GM21515 (cell line): ENCODE results near the gene EAPP.
"Not testable (repeated sequence)": the region's sequence is repeated elsewhere in the genome, so short reads cannot be mapped to it uniquely, and the experiment has no call there.

Experiments used
- ATAC-seq: cut with Tn5 transposase; IDR thresholded peaks from one replicate; pipeline ENCODE4 v1.9.1; 2021; ENCODE audit not compliant: unreplicated experiment

Gene EAPP

DNA sequence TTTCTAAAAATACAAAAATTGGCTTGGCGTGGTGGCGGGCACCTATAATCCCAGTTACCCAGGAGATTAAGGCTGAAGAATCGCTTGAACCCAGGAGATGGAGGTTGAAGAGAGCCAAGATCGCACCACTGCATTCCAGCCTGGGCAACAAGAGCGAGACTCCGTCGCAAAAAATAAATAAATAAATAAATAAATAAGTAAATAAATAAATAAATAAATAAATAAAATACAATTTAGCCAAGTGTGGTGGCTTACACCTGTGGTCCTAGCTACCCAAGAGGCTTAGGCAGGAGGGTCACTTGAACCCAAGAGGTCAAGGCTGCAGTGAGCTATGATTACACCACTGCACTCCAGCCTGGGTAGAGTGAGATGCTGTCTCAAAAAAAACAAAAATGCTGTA is 51.0 kb downstream of the EAPP start:
- ATAC-seq = no peak

DNA sequence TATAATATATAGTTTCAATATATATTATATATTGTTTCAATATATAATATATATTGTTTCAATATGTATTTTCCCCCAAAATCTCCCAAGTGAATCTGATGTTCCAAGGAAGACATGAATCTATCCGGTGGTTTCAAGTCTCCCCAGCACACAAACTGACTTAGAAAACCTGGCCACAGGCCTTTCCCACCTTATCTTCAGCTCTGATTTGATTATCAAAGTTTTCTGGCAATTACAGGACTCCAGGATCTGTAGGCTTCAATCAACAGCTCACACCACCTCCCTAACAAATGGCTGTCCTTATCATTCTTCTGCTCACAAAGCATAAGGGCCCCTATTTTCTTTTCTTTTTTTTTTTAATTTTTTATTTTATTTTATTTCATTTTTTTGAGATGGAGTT is 54.8 kb downstream of the EAPP start:
- ATAC-seq = no peak

DNA sequence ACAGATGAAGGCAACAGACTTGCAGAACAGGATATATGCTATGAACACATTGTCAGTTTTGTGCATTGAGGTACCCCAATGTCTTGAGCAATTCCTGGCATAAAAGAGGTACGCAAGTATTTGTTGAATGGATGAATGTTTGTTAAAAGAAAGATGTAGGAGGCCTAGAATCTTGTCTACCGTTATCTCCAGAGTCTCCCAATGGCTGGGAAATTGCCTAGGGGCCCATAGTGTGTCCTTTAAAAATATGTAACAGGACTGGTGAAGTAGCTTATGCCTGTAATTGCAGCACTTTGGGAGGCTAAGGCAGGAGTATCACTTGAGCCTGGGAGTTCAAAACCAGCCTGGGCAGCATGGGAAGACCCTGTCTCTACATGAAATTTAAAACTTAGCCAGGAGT is 57.0 kb downstream of the EAPP start:
- no peak for ATAC-seq

DNA sequence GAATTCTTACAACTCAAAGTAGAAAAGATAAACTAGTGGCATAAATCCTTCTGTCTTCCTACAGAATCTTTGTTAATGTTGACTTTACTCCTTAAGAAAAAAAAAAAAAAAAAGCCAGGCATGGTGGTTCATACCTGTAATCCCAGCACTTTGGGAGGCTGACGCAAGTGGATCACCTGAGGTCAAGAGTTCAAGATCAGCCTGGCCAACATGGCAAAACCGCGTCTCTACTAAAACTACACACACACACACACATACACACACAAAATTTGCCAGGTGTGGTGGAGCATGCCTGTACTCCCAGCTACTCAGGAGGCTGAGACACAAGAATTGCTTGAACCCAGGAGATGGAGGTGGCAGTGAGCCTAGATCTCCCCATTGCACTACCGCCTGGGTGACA is 59.8 kb downstream of the EAPP start:
- ATAC-seq = no peak

DNA sequence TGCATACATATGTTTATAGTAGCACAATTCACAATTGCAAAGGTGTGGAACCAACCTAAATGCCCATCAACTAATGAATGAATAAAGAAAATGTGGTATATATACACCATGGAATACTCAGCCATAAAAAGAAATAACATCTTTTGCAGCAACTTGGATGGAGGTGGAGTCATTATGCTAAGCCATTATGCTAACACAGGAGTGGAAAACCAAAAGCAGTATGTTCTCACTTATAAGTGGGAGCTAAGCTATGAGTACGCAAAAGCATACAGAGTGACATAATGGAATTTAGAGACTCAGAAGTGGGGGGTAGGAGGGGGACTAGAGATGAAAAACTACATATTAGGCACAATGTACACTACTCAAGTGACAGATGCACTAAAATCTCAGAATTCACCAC is 61.2 kb downstream of the EAPP start:
- ATAC-seq = no peak

DNA sequence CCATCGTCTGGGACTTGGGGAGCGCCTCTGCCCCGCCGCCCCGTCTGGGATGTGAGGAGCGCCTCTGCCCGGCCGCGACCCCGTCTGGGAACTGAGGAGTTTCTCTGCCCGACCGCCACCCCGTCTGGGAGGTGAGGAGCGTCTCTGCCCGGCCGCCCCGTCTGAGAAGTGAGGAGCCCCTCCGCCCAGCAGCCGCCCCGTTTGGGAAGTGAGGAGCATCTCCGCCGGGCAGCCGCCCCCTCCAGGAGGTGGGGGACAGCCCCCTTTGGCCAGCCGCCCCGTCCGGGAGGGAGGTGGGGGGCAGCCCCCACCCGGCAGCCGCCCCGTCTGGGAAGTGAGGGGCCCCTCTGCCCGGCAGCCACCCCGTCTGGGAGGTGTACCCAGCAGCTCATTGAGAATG is 63.5 kb downstream of the EAPP start:
- not testable (repeated sequence) for ATAC-seq

DNA sequence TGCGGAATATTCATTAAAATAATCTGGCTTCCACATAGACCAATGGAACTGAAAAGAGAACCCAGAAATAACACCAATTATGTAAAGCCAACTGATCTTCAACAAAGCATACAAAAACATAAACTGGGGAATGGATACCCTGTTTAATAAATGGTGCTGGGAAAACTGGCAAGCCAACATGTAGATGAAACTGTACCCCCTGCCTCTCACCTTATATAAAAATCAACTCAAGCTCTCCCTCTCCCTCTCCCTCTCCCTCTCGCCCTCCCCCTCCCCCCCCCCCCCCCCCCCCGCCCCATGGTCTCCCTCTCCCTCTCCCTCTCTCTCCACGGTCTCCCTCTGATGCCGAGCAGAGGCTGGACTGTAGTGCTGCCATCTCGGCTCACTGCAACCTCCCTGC is 64.3 kb downstream of the EAPP start:
- no peak for ATAC-seq

DNA sequence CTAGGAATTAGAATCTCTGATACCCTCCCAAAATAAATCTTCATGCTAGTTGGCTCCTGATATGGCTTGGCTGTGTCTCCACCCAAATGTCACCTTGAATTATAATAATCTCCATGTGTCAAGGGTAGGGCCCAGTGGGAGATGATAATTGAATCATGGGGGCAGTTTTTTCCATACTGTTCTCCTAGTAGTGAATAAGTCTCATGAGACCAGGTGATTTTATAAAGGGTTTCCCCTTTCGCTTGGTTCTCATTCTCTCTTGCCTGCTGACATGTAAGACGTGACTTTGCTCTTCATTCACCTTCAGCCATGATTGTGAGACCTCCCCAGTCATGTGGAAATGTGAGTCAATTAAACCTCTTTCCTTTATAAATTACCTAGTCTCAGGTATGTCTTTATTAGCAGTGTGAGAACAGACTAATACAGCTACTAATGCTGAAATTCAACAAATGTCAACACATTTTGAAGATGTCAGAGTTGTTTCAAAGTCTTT is 65.3 kb downstream of the EAPP start:
- ATAC-seq = no peak

DNA sequence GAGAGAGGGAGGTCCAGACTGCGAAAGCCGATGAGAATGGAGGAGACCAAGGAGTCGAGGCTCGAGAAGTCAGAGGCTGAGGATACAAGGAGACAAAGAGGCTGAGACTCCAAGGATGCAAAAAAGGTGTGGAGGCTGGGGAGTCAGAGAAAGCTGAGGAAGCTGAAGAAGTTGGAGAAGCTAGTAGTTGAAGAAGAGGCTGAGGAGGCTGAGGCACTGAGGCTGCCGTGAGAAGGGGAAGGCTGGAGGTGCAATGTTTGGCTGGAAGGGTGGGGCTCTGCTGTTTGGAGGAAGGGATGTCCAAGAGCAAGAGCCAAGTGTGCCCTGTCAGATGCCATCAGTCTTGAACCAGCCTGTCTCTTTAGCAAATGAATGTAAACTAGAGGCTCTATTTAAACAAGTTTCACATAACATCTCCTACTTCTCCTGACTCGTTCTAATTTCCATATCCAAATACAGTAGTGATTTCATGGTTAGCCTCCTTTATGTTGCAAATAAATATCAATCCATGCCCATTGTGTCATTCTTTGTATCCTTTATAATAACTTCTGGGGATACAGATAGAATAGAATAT is 66.7 kb downstream of the EAPP start:
- ATAC-seq = no peak

DNA sequence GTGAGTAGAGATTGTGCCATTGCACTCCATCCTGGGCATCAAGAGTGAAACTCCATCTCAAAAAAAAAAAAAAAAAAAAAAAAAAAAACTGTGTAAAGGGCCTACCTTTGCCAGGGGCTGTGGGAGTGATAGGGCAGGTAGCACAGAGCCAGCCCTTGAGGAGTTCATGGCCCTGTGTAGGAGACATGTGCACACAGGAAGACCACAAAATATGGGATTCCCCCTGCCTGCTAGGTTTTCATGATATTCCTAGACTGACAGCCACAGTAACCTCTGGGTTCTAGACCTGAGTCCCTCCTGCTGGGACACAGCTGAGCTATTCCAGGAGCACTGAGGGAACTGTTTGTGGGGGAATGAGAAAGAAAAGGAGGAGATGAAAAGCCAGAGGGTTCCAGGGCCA is 69.2 kb downstream of the EAPP start:
- no peak for ATAC-seq

DNA sequence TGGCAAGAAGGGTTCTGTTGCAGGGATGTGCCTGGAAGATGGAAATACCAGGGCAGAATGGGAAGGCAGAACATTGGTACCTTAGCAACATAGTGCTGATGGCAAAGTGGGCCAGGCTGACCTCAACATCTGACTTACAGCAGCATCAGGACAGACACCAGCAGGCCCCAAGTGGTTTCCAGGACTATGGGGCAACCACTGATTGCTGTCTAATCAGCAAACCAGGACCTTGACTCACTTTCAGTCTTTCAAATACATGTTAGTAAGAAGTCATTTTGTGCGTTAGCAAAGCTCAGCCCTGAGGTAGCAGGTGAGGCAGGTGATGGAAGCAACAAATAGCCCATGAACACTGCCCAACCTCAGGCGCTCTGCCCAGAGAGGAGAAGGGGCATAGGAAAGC is 72.8 kb downstream of the EAPP start:
- no peak for ATAC-seq
